ENCODE data around the gene INO80D. TPM values are rescaled to one million over a fixed set of nuclear protein-coding genes. Genes with fewer than 3 reads are reported as not detected.
"Not testable (repeated sequence)": the region's sequence is repeated elsewhere in the genome, so short reads cannot be mapped to it uniquely, and the experiment has no call there.

The INO80D gene
- total RNA-seq, 1 experiment from 2014 or later: 8.8 TPM

GRCh38 chr2:206028101-206028500 is 57.9 kb downstream of the INO80D start:
- peaks cover 11% of the 10 kb centered on the region for H3K4me1 ChIP-seq (ENCODE audit: insufficient read depth, low read length)
- H3K9me2 ChIP-seq (replicated peaks; ENCODE audit: low read length): no peaks in the 10 kb centered on the region
- H3K9me3 ChIP-seq (ENCODE audit: low read length): no peaks in the 10 kb centered on the region
- no peak overlapping the region for H3K9ac ChIP-seq (ENCODE audit: low read length)
- intact Hi-C loops (cut with micrococcal nuclease): loop anchor here (10.0 kb wide), 1 partner anchor 97 kb away; no protein-coding TSS in a partner anchor
- H3F3A ChIP-seq (ENCODE audit: low read length, unreplicated experiment): no peaks in the 10 kb centered on the region
- no peak overlapping the region for H3K4me2 ChIP-seq (ENCODE audit: low read length)
- H2AFZ ChIP-seq (ENCODE audit: low read length): no peak overlapping the region
- H3K27me3 ChIP-seq (ENCODE audit: low read length): no peaks in the 10 kb centered on the region
- H3K79me2 ChIP-seq (ENCODE audit: low read length): 0 out of 2 replicates have a peak, but pooled peaks cover under 1% of the 10 kb centered on the region
- ChIA-PET CTCF (no interaction called here), POLR2A (ENCODE audit: unreplicated experiment) (no interaction called here)
- ATAC-seq (no peak), DNase-seq (no peak)
- H4K20me1 ChIP-seq (ENCODE audit: low read length): no peaks in the 10 kb centered on the region
- no TSS peak for BruUV-seq (replicated peaks)
- TF ChIP-seq, protein P1, sequence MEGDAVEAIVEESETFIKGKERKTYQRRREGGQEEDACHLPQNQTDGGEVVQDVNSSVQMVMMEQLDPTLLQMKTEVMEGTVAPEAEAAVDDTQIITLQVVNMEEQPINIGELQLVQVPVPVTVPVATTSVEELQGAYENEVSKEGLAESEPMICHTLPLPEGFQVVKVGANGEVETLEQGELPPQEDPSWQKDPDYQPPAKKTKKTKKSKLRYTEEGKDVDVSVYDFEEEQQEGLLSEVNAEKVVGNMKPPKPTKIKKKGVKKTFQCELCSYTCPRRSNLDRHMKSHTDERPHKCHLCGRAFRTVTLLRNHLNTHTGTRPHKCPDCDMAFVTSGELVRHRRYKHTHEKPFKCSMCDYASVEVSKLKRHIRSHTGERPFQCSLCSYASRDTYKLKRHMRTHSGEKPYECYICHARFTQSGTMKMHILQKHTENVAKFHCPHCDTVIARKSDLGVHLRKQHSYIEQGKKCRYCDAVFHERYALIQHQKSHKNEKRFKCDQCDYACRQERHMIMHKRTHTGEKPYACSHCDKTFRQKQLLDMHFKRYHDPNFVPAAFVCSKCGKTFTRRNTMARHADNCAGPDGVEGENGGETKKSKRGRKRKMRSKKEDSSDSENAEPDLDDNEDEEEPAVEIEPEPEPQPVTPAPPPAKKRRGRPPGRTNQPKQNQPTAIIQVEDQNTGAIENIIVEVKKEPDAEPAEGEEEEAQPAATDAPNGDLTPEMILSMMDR (conservative IDR thresholded peaks at IDR 0.05; ENCODE audit: low read depth, low read length): no peak
- TF ChIP-seq EZH2 (IDR thresholded peaks at IDR 0.05; ENCODE audit: low read length, unreplicated experiment) (no peak), EZH2phosphoT487 (IDR thresholded peaks at IDR 0.05; ENCODE audit: borderline replicate concordance, low read length) (no peak)
- no peak overlapping the region for H3K27ac ChIP-seq (ENCODE audit: low read length)
- 0 out of 2 replicates have a peak, but pooled peaks cover 5% of the 10 kb centered on the region for H3K36me3 ChIP-seq (ENCODE audit: low read depth, low read length)
- H3K4me3 ChIP-seq (ENCODE audit: low read length): no peak overlapping the region

DNA sequence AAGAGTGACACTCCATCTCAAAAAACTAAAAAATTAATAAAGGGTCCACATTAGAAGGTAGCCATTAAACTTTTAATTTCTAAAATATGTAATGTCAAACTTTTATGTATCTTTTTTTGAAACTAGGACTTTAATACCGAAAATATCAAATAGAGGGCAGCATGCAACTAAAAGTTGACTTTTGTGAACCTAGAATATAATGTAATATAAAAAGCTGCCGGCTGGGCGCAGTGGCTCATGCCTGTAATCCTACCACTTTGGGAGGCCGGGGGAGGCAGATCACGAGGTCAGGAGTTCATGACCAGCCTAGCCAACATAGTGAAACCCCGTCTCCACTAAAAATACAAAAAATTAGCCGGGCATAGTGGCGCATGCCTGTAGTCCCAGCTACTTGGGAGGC is 62.8 kb downstream of the INO80D start:
- Histone ChIP-seq H3K4me1 (ENCODE audit: insufficient read depth, low read length) (peaks cover 3% of the 10 kb centered on the region; the same call in 1 of the 2 replicates), H3F3A (ENCODE audit: low read length, unreplicated experiment) (no peaks in the 10 kb centered on the region), H2AFZ (ENCODE audit: low read length) (no peak overlapping the region), H3K9me2 (replicated peaks; ENCODE audit: low read length) (no peaks in the 10 kb centered on the region), H3K9me3 (ENCODE audit: low read length) (no peaks in the 10 kb centered on the region), H3K27ac (ENCODE audit: low read length) (no peak overlapping the region), H3K4me2 (ENCODE audit: low read length) (no peak overlapping the region), H3K27me3 (ENCODE audit: low read length) (no peaks in the 10 kb centered on the region), H3K36me3 (ENCODE audit: low read depth, low read length) (0 out of 2 replicates have a peak, but pooled peaks cover 10% of the 10 kb centered on the region), H4K20me1 (ENCODE audit: low read length) (no peaks in the 10 kb centered on the region), H3K4me3 (ENCODE audit: low read length) (no peak overlapping the region), H3K79me2 (ENCODE audit: low read length) (no peaks in the 10 kb centered on the region), H3K9ac (ENCODE audit: low read length) (no peak overlapping the region)
- TF ChIP-seq EZH2phosphoT487 (IDR thresholded peaks at IDR 0.05; ENCODE audit: borderline replicate concordance, low read length) (no peak), EZH2 (IDR thresholded peaks at IDR 0.05; ENCODE audit: low read length, unreplicated experiment) (no peak)
- TF ChIP-seq, protein P1 (conservative IDR thresholded peaks at IDR 0.05; ENCODE audit: low read depth, low read length): no peak; the same call in 1 of the 2 replicates
- DNase-seq (no peak), ATAC-seq (no peak)
- CTCF ChIA-PET: interaction anchor here (0.7 kb wide), 1 partner anchor 121 kb away, joined by 3 read pairs; no protein-coding TSS in a partner anchor
- POLR2A ChIA-PET (ENCODE audit: unreplicated experiment): no interaction called here
- intact Hi-C loops (cut with micrococcal nuclease): loop anchor here (5.0 to 10.0 kb wide), 2 partner anchors 59 to 102 kb away; no protein-coding TSS in a partner anchor
- no TSS peak for BruUV-seq (replicated peaks)

DNA sequence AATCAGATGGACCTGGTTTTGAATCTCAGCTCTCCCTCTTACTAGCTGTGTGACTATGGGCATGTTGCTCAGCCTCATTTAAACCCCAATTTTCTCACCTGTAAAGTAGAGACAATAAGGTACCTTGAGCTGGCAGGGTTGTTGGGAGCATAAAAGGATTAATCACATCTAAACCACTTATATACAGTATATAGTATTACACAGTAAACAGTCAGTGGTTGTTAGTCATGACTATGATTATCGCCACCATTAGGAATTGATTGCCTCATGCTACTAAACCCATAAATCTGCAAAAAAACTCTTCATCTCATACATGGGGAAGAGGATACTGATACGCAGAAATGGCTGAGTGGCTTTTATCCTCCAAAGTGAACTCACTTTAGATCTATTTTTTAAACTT is 65.8 kb downstream of the INO80D start:
- TF ChIP-seq EZH2 (IDR thresholded peaks at IDR 0.05; ENCODE audit: low read length, unreplicated experiment) (no peak), EZH2phosphoT487 (IDR thresholded peaks at IDR 0.05; ENCODE audit: borderline replicate concordance, low read length) (no peak)
- TF ChIP-seq, protein P1 (conservative IDR thresholded peaks at IDR 0.05; ENCODE audit: low read depth, low read length): no peak
- Histone ChIP-seq H4K20me1 (ENCODE audit: low read length) (no peaks in the 10 kb centered on the region), H3K27ac (ENCODE audit: low read length) (no peak overlapping the region), H3K79me2 (ENCODE audit: low read length) (no peaks in the 10 kb centered on the region), H3K9me2 (replicated peaks; ENCODE audit: low read length) (no peaks in the 10 kb centered on the region), H3K27me3 (ENCODE audit: low read length) (no peaks in the 10 kb centered on the region), H3K4me3 (ENCODE audit: low read length) (no peak overlapping the region), H3K9ac (ENCODE audit: low read length) (no peak overlapping the region), H3K9me3 (ENCODE audit: low read length) (no peaks in the 10 kb centered on the region), H3K4me1 (ENCODE audit: insufficient read depth, low read length) (peaks cover 3% of the 10 kb centered on the region; the same call in 1 of the 2 replicates), H3K4me2 (ENCODE audit: low read length) (no peak overlapping the region), H2AFZ (ENCODE audit: low read length) (no peak overlapping the region), H3K36me3 (ENCODE audit: low read depth, low read length) (peaks cover 22% of the 10 kb centered on the region), H3F3A (ENCODE audit: low read length, unreplicated experiment) (no peaks in the 10 kb centered on the region)
- BruUV-seq (replicated peaks): no TSS peak
- CTCF ChIA-PET: no interaction called here
- POLR2A ChIA-PET (ENCODE audit: unreplicated experiment): no interaction called here
- DNase-seq (peak; percentile 41), ATAC-seq (peak; percentile 67)
- intact Hi-C loops (cut with micrococcal nuclease): loop anchor here (5.0 to 10.0 kb wide), 2 partner anchors 62 to 105 kb away; no protein-coding TSS in a partner anchor

DNA sequence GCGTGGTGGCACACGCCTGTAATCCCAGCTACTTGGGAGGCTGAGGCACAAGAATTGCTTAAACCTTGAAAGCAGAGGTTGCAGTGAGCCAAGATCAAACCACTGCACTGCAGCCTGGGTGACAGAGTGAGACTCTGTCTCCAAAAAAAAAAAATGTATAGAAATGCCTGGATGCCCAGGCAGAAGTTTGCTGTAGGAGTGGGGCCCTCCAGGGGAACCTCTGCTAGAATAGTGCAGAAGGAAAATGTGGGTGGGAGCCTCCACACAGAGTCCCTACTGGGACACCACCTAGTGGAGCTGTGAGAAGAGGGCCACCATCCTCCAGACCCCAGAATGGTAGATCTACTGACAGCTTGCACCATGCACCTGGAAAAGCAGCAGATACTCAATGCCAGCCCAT is 70.2 kb downstream of the INO80D start:
- H3K79me2 ChIP-seq (ENCODE audit: low read length); H3K4me3 ChIP-seq (ENCODE audit: low read length); H3K27ac ChIP-seq (ENCODE audit: low read length); CTCF ChIA-PET; H3K4me2 ChIP-seq (ENCODE audit: low read length); BruUV-seq (replicated peaks); H2AFZ ChIP-seq (ENCODE audit: low read length); ATAC-seq; H3K9me3 ChIP-seq (ENCODE audit: low read length); H3K9ac ChIP-seq (ENCODE audit: low read length); DNase-seq; H3K9me2 ChIP-seq (replicated peaks; ENCODE audit: low read length); H3F3A ChIP-seq (ENCODE audit: low read length, unreplicated experiment); intact Hi-C loops (cut with micrococcal nuclease); H3K27me3 ChIP-seq (ENCODE audit: low read length); H4K20me1 ChIP-seq (ENCODE audit: low read length): not testable (repeated sequence)
- Histone ChIP-seq H3K36me3 (ENCODE audit: low read depth, low read length) (peaks cover 22% of the 10 kb centered on the region), H3K4me1 (ENCODE audit: insufficient read depth, low read length) (peaks cover 11% of the 10 kb centered on the region)
- POLR2A ChIA-PET (ENCODE audit: unreplicated experiment): interaction anchor here (0.6 kb wide), 1 partner anchor 10 kb away, joined by 5 read pairs; no protein-coding TSS in a partner anchor
